Esophagus muscularis mucosa (tissue), 3 donors: ENCODE data around the gene TRABD2B.

Experiments
- POLR2A ChIP-seq: fragments of 450-650 bp; IDR thresholded peaks from one replicate; pipeline ENCODE4 v1.6.1; 2017; ENCODE audit warnings: antibody characterized with exemption, moderate library complexity, mild to moderate bottlenecking, low read depth
- TF ChIP-seq, protein P1 (sequence below), 3 experiments: fragments of 200-600 bp in 2 of 3; fragments of 450-650 bp in 1 of 3; sonication (generic) in 2 of 3; IDR thresholded peaks; one replicate each; pipeline ENCODE4 v1.5.1; 2017 to 2019; ENCODE audit warnings: antibody characterized with exemption in 3 of 3, mild to moderate bottlenecking in 2 of 3, moderate library complexity in 1 of 3

DNA sequence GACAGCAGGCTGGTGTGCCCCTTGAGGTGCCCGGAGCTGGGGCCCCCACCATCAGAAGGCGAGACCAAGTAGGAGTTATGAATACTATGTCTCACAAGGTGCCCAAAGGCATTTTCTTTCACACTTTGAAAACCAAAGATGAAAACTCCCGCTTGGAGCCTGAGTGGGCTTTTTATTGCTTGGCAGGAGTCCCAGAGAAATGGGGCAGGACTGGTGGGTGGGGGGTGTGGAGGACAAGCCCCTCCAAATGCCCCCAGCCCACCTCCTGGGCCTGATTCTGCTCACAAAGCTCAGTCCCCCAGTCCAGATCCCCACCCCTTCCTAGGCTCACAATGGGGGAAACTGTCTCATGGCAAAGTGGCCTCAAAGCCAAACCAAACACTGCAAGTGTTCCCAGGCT is 227.9 kb downstream of the TRABD2B start:
- TF ChIP-seq POLR2A, result no peak
- TF ChIP-seq, protein P1, sequence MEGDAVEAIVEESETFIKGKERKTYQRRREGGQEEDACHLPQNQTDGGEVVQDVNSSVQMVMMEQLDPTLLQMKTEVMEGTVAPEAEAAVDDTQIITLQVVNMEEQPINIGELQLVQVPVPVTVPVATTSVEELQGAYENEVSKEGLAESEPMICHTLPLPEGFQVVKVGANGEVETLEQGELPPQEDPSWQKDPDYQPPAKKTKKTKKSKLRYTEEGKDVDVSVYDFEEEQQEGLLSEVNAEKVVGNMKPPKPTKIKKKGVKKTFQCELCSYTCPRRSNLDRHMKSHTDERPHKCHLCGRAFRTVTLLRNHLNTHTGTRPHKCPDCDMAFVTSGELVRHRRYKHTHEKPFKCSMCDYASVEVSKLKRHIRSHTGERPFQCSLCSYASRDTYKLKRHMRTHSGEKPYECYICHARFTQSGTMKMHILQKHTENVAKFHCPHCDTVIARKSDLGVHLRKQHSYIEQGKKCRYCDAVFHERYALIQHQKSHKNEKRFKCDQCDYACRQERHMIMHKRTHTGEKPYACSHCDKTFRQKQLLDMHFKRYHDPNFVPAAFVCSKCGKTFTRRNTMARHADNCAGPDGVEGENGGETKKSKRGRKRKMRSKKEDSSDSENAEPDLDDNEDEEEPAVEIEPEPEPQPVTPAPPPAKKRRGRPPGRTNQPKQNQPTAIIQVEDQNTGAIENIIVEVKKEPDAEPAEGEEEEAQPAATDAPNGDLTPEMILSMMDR (IDR thresholded peaks at IDR 0.05), result no peak
